K562 (cell line): ENCODE results near the gene CDH2. TPM values are rescaled to one million over a fixed set of nuclear protein-coding genes. Genes with fewer than 3 reads are reported as not detected.

Experiments
- HDAC6 ChIP-seq: IDR thresholded peaks from 2 replicates; pipeline ENCODE4 v1.6.1; 2012; ENCODE audit warnings: low read depth, mild to moderate bottlenecking, control low read depth, inconsistent platforms, low read length, moderate library complexity
- SIX5 ChIP-seq, 2 experiments: IDR thresholded peaks; 2 replicates each; pipeline ENCODE4 v1.6.1; 2011; ENCODE audit warnings: low read length in 2 of 2, borderline replicate concordance in 1 of 2, low read depth in 1 of 2, mild to moderate bottlenecking in 1 of 2, moderate library complexity in 1 of 2; ENCODE audit not compliant: insufficient read depth in 1 of 2
- SMAD4 ChIP-seq: fragments of 250-450 bp; sonication (Bioruptor Pico); conservative IDR thresholded peaks from 2 replicates; pipeline ENCODE4 v1.8.0; 2021; ENCODE audit warnings: inconsistent platforms, mild to moderate bottlenecking, moderate library complexity
- TCF7L2 ChIP-seq: fragments of 150-350 bp; IDR thresholded peaks from 2 replicates; pipeline ENCODE4 v1.6.1; 2016; ENCODE audit warnings: low read depth, mild to moderate bottlenecking, low read length, moderate library complexity
- polyA plus RNA-seq, 8 experiments: library from polyadenylated mRNA; depleted of rRNA in 4 of 8; stranded (reverse) in 5 of 8; unstranded in 3 of 8; fragments of >200 nt; fragmentation: Nextera tagmentation in 2 of 8; fragmentation: Illumina TruSeq in 1 of 8; extraction: Ambion mirVana in 2 of 8; extraction: Trizol in 1 of 8; gene quantifications; 2 replicates each; pipeline versions ENCODE4 v1.2.1 to v1.2.3, GENCODE V29; 2011 to 2014; ENCODE audit warnings: inconsistent platforms in 1 of 8, missing spikeins in 1 of 8
- total RNA-seq, 7 experiments: library from RNA; depleted of rRNA in 6 of 7; stranded (reverse); fragments of >200 nt in 6 of 7; fragmentation: Illumina TruSeq in 2 of 7; extraction: Trizol in 2 of 7; gene quantifications; 2 replicates each; pipeline versions ENCODE4 v1.2.1 to v1.2.3, GENCODE V29; 2011 to 2021; ENCODE audit warnings: low replicate concordance in 1 of 7
- TF ChIP-seq, protein P1 (sequence below): sonication (generic); formaldehyde crosslinking; IDR thresholded peaks from 2 replicates; pipeline ENCODE4 v1.8.0; 2023; ENCODE audit warnings: mild to moderate bottlenecking, missing genetic modification reagents

Gene CDH2
- total and polyA plus RNA-seq, 9 of the 15 experiments (the other 6 are each of a cell fraction or from before 2014, with no cell fraction given): 0.04 TPM; not detected in 8

DNA sequence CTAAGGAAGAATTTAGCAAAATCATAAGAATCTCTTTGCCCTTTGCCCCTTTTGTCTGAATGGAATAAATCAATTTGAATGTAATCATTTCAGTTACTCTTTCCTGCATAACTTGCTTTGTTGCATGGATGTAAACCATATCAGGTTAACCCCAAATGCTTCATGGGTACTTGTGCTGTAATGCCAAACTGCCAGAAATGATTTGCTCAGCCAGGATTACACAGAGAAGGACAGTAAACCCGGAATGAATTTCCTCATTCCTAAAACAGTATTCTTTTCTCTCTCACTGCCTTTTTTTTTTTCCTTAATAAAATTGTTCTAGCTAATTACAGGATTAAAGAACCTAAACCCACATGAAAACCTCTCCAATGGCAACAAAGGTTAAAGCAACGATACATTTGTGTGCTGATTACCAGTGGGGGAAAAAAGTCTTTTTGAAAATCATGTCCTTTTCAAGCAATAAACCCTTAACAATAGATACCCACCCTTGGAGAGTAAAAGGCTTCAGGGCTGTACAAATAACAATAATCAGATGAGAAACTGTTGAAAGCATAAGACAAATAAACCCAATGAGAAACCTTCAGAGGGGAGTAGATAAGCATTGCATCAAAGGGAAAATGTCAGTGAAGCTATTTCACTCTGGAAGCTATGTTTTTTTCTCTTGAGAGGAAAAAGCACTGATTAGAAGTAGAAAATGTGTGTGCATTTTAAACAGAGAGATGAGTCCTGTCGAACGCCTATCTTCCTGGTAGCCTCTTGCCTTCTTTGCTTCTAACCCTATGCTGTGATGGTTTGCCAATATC is 275.3 kb downstream of the CDH2 start (continued):
- TF ChIP-seq, protein P1, sequence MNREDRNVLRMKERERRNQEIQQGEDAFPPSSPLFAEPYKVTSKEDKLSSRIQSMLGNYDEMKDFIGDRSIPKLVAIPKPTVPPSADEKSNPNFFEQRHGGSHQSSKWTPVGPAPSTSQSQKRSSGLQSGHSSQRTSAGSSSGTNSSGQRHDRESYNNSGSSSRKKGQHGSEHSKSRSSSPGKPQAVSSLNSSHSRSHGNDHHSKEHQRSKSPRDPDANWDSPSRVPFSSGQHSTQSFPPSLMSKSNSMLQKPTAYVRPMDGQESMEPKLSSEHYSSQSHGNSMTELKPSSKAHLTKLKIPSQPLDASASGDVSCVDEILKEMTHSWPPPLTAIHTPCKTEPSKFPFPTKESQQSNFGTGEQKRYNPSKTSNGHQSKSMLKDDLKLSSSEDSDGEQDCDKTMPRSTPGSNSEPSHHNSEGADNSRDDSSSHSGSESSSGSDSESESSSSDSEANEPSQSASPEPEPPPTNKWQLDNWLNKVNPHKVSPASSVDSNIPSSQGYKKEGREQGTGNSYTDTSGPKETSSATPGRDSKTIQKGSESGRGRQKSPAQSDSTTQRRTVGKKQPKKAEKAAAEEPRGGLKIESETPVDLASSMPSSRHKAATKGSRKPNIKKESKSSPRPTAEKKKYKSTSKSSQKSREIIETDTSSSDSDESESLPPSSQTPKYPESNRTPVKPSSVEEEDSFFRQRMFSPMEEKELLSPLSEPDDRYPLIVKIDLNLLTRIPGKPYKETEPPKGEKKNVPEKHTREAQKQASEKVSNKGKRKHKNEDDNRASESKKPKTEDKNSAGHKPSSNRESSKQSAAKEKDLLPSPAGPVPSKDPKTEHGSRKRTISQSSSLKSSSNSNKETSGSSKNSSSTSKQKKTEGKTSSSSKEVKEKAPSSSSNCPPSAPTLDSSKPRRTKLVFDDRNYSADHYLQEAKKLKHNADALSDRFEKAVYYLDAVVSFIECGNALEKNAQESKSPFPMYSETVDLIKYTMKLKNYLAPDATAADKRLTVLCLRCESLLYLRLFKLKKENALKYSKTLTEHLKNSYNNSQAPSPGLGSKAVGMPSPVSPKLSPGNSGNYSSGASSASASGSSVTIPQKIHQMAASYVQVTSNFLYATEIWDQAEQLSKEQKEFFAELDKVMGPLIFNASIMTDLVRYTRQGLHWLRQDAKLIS: no peak
- TF ChIP-seq SIX5 (IDR thresholded peaks at IDR 0.05; ENCODE audit: borderline replicate concordance in 1 of 2, insufficient read depth in 1 of 2, low read depth in 1 of 2, low read length in 2 of 2): no peak
- TF ChIP-seq TCF7L2: no peak
- TF ChIP-seq SMAD4 (CRISPR knock-in tag): no peak
- no peak for TF ChIP-seq HDAC6
- TF ChIP-seq, all 486 proteins: peak for 0
